Type B pancreatic cell (in vitro differentiated cells): Measurements from ENCODE around the gene BRCA2. TPM values are rescaled to one million over a fixed set of nuclear protein-coding genes. Genes with fewer than 3 reads are reported as not detected.

Experiments
- DNase-seq: peaks from one replicate; pipeline ENCODE4 v3.0.0; 2021; ENCODE audit warnings: mixed read lengths; ENCODE audit not compliant: unreplicated experiment; ENCODE audit errors: extremely low spot score
- H3K27ac Mint-ChIP-seq: 2 replicates; pipeline ENCODE4 v1.8.0; 2021; ENCODE audit warnings: mild to moderate bottlenecking, mixed read lengths
- H3K27me3 Mint-ChIP-seq: 2 replicates; pipeline ENCODE4 v1.8.0; 2021; ENCODE audit warnings: mixed read lengths
- H3K36me3 Mint-ChIP-seq: 2 replicates; pipeline ENCODE4 v1.8.0; 2021; ENCODE audit warnings: mixed read lengths
- H3K4me1 Mint-ChIP-seq: one replicate; pipeline ENCODE4 v1.8.0; 2021; ENCODE audit warnings: mixed read lengths; ENCODE audit not compliant: unreplicated experiment
- H3K4me3 Mint-ChIP-seq: 2 replicates; pipeline ENCODE4 v1.8.0; 2021; ENCODE audit warnings: mild to moderate bottlenecking, mixed read lengths
- H3K9me3 Mint-ChIP-seq: 2 replicates; pipeline ENCODE4 v1.8.0; 2021; ENCODE audit warnings: mixed read lengths
- CTCF ChIP-seq: fragments of 200-600 bp; sonication (generic); conservative IDR thresholded peaks from 2 replicates; pipeline ENCODE4 v1.5.0; 2021; ENCODE audit warnings: antibody characterized with exemption, mild to moderate bottlenecking
- long read RNA-seq: library from polyadenylated mRNA; unstranded; transcript quantifications from one replicate; pipeline ENCODE4 v2.0.0, GENCODE V29; 2020
- total RNA-seq: library from RNA; stranded (reverse); gene quantifications from 2 replicates; pipeline ENCODE4 v1.2.1, GENCODE V29; 2021; ENCODE audit warnings: low replicate concordance

The BRCA2 gene
- total RNA-seq, result 4.3 and 10.6 TPM in 2 replicates
- long read RNA-seq, partial matches to known transcripts, result 35 of 36 reads
- long read RNA-seq, other reads (novel, unspliced or antisense), result 1 of 36 reads

DNA sequence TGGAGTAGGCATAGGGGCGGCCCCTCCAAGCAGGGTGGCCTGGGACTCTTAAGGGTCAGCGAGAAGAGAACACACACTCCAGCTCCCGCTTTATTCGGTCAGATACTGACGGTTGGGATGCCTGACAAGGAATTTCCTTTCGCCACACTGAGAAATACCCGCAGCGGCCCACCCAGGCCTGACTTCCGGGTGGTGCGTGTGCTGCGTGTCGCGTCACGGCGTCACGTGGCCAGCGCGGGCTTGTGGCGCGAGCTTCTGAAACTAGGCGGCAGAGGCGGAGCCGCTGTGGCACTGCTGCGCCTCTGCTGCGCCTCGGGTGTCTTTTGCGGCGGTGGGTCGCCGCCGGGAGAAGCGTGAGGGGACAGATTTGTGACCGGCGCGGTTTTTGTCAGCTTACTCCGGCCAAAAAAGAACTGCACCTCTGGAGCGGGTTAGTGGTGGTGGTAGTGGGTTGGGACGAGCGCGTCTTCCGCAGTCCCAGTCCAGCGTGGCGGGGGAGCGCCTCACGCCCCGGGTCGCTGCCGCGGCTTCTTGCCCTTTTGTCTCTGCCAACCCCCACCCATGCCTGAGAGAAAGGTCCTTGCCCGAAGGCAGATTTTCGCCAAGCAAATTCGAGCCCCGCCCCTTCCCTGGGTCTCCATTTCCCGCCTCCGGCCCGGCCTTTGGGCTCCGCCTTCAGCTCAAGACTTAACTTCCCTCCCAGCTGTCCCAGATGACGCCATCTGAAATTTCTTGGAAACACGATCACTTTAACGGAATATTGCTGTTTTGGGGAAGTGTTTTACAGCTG lies at the start of gene BRCA2, which contains the start of gene ZAR1L:
BRCA2 (plus strand) TSS at position 271 of the 790 bp plus-strand sequence. CDS start 953 bp downstream, outside the sequence.
ZAR1L (minus strand) TSS at position 126 of the 790 bp plus-strand sequence. CDS start 3,438 bp downstream, outside the sequence.
- no peak for TF ChIP-seq CTCF
- H3K27ac Mint-ChIP-seq, result peak within 1 kb of the TSS; percentile 100
- peak; percentile 88 for DNase-seq
- H3K9me3 Mint-ChIP-seq, result no peaks in the 10 kb centered on the region
- no peaks in the 10 kb centered on the region for H3K27me3 Mint-ChIP-seq
- H3K4me3 Mint-ChIP-seq, result peak within 1 kb of the TSS; percentile 97
- H3K36me3 Mint-ChIP-seq, result peaks cover 2% of the 10 kb centered on the region
- peaks cover 13% of the 10 kb centered on the region for H3K4me1 Mint-ChIP-seq

GRCh38 chr13:32265726-32266125 lies 49.6 kb upstream of the BRCA2 start:
- DNase-seq, result no peak
- Mint-ChIP-seq H3K4me1 (no peaks in the 10 kb centered on the region), H3K4me3 (no peak overlapping the region), H3K27ac (no peak overlapping the region), H3K9me3 (no peaks in the 10 kb centered on the region), H3K36me3 (peaks cover 8% of the 10 kb centered on the region), H3K27me3 (no peaks in the 10 kb centered on the region)
- no peak for TF ChIP-seq CTCF

GRCh38 chr13:32266130-32266529 lies 49.2 kb upstream of the BRCA2 start:
- Mint-ChIP-seq H3K27me3 (no peaks in the 10 kb centered on the region), H3K4me1 (no peaks in the 10 kb centered on the region), H3K36me3 (peaks cover 9% of the 10 kb centered on the region), H3K27ac (no peak overlapping the region), H3K4me3 (no peak overlapping the region), H3K9me3 (no peaks in the 10 kb centered on the region)
- DNase-seq, result no peak
- TF ChIP-seq CTCF, result no peak

DNA sequence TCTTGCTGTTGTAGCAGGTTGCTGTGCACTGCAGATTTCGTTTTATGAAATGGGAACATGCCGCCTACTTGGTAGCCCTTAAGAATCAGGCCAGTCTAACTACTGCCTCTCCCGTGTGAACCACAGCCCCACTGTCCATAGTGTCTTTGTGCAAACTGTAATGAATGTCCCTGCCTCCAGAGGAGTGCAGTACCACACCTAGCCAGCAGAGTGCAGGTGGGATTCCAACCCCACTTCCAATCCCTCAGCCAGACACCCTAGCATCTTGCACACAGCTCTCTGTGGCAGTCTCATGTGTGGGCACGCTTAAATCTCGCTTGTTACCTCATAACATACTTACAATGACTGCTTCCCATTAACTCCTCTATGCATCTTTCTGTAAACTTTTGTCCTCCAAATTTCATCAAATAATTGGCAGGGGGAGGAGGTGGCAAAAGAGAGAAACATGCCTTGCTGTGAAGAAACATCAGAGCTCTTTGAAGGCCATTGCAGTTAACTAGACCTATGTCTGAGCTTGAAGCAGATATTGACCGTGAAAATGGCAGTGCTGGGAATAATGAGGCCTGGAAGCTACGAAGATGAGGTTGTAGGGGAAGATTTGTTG lies 47.4 kb upstream of the BRCA2 start:
- DNase-seq, result no peak
- H3K27me3 Mint-ChIP-seq, result no peaks in the 10 kb centered on the region

More for the DNA sequence above, 47.4 kb upstream of the BRCA2 start:
- Mint-ChIP-seq H3K27ac (no peak overlapping the region), H3K36me3 (peaks cover 15% of the 10 kb centered on the region), H3K9me3 (no peaks in the 10 kb centered on the region), H3K4me1 (no peaks in the 10 kb centered on the region), H3K4me3 (no peak overlapping the region)
- peak; percentile 55 for TF ChIP-seq CTCF
